RCC 7860 (cell line): Measurements from ENCODE around the gene ADAM33.

Source experiments
- DNase-seq: peaks from one replicate; pipeline ENCODE4 v3.0.0-alpha.2; 2015; ENCODE audit warnings: low spot score
- FAIRE-seq: peaks from 2 replicates; lab custom pipeline; 2012; peaks lifted over from hg19 to GRCh38; lab: Jason Lieb, UNC

Gene ADAM33

DNA sequence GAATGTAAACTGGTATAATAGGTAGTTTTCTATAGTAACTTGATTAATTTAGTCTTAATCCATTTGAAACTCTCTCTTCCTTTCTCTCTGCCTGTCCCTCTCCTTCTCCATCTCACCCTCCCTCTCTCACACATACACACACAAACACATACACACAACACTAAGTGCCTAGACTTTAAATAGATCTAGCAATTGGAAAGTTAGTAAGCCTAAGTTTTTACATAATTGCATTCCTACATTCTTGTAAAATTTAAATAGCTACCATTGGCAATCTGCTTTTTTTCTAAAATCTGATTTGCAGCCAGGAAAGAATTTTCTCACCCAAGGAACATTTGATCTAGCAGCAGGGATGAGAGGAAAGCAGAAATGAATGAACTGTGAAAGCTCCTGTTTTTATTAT lies 34.3 kb downstream of the ADAM33 start:
- no peak for DNase-seq
- no peak for FAIRE-seq

DNA sequence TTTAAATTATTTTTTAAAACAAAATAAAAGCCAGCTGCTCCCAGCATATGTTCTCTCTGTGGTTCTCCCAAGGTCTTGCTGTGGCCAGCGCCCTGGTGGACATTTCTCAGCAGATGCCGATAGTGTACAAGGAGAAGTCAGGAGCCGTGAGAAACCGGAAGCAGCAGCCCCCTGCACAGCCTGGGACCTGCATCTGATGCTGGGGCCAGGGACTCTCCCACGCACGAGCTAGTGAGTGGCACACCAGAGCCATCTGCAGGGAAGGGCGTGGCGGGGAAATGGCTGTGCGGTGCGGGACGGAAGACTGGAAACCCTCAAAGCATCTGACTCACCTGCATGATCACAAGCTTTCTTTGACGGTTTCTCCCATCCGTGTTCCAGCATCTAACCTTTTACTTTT lies 35.2 kb downstream of the ADAM33 start:
- FAIRE-seq, result no peak

DNA sequence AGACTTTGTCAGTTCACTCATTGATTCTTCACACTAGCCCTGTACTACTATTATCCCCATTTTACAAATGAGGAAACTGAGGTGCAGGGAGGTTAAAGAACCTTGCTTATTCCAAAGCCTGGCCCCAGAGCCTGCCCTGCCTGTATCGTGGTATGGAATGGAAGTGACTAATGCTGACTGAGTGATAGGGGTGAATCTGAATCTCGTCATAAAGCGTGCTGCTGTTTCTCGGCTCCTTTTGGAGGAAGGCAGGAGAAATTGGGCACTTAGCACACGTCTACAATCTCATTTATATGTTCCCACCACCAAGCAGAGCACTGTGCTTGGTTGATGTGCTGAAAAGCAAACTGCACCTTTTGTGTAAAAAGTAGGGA lies 35.8 kb downstream of the ADAM33 start:
- DNase-seq (no peak), FAIRE-seq (no peak)

More for the DNA sequence above, 35.2 kb downstream of the ADAM33 start:
- DNase-seq, result no peak

DNA sequence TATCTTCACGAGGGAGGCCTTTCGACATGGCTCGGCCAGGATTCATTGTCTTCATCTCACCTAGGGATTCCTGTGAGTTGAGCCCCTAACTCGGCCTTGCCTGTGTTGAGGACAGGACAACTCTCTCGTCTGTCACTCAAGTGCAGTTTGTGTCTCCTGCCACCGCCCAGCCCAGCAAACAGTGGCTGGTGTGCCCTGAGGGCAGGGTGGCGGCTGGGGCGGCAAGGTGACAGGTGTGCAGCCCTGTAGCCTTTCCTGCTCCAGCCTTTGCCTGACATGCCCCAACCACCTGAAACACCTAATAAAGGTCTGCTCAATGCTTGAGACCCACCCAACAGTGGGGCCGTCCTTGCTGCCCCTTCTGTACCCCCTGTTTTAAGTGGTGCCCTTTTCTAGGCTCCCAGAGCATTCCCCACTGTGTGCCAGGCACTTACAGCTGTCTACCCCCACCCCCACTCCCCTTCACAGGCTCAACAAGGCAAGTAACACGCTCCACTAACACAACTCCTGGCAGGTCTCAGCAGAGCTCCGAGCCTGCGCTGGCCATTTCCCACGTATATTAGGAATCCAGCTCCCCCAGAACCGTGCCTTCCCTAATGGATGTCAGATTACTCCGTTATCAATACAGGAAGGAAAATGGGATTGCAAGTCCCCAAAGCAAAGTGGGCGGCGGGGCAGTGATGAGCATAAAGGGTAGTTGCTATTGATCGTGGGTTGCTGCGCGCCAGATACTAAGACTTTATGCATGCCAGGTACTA lies 36.3 kb downstream of the ADAM33 start:
- no peak for FAIRE-seq

DNA sequence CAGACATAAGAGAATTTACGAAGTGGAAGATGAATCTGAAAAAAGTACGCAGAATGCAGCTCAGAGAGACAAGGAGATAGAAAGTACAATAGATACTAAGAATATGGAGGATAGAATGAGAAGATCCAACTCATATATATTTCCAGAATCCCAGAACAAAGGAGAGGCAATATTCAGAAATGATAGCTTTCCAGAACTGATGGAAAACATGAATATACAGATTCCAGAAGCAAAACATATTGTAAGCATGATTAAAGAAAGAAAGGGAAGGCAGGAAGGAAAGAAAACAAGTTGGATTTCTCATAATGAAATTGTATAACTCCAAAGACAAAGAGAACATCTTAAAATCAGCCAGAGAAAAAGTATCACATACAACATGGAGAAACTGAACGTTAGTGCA lies 41.6 kb downstream of the ADAM33 start:
- FAIRE-seq (no peak), DNase-seq (no peak)

More for the DNA sequence above, 36.3 kb downstream of the ADAM33 start:
- DNase-seq, result no peak

DNA sequence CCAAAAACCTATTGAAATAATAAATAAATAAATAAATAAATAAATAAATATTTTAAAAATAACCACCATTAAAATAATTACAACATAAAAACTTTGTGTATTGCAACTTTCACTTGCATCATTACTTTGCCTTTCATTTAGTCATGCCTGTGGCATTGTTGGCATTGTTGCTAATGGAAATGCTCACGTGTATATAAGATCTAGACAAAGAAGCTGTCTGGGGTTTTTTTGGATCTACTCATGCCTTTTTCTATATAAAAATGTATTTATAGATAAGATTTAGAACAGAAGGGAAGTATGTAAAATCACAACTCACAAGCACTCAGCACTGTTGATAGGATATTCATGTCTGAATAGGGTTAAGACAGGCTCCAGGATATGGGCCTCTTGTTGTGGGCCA lies 46.5 kb downstream of the ADAM33 start:
- DNase-seq, result no peak

DNA sequence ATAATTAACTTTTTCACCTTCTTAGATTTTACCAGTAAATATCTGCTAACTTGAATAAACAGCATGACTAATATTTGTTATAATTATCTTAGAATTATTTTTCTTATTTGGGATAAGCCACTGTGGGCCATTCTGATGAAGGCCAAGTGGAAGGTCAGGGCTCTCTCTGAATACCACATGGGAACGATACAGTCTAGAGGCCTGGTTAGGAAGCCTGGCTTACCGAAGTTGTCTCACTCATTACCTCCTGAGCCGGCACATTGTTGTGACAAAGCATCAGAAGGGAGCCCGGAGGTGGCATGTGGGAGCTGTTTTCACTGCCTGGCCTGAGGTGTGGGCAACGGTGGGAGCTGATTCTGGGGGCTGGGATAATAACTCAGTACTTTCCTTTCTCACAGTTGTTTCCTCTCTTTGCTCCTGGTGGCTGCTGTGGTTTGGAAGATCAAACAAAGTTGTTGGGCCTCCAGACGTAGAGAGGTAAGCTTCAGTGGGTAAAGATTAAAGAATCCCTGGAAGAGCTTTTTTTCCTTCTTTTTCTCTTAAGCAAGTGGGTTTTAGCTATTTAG lies 47.8 kb downstream of the ADAM33 start:
- no peak for FAIRE-seq
- no peak for DNase-seq

More for the DNA sequence above, 46.5 kb downstream of the ADAM33 start:
- no peak for FAIRE-seq

DNA sequence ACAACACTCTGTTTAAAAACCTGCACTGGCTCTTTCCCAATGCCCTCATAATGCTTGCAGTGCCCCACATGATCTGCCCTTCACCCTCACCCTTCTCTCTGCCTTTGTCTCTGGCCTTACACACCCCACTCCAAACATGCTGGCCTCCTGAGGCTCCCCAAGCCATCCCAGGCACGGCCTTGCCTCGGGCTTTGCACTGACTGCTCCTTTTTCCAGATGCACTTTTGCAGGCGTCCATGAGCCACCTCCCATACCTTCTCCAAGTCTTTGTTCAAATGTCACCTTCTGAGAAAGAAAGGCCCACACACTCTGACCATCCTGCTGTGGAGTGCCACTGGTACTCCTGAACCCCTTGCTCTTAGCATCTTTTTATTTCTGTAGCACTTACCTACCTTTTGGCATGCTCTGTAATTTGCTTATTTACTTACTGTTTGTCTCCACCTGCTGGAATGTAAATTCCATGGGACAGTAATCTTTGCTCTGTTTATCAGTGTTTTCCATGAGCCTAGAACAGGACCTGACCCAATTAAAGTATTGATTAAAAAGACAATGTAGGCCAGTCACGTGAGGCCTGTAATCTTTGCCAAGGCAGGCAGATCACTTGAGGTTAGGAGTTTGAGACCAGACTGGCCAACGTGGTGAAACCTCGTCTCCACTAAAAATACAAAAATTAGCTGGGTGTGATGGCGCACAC lies 49.4 kb downstream of the ADAM33 start:
- FAIRE-seq (no peak), DNase-seq (no peak)

DNA sequence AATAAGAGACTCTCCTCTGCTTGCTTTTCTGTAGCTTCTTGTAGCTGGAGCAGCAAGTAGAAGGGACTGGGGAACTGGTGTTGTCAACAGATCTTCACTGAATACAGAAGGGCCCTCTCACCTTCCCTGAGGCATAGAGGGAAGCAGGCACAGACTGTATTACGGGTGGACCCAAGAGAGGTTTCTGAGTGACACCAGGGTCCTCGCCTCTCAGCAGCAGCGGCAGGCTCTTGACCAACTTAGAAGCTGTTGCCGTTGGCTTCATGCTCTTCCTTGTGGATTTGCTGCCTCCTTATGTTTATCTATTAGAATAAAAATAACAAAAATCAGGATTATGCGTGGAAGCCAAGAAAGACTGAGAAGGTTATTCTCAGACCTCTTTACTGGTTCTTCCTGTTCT lies 50.3 kb downstream of the ADAM33 start:
- no peak for DNase-seq
- no peak for FAIRE-seq

DNA sequence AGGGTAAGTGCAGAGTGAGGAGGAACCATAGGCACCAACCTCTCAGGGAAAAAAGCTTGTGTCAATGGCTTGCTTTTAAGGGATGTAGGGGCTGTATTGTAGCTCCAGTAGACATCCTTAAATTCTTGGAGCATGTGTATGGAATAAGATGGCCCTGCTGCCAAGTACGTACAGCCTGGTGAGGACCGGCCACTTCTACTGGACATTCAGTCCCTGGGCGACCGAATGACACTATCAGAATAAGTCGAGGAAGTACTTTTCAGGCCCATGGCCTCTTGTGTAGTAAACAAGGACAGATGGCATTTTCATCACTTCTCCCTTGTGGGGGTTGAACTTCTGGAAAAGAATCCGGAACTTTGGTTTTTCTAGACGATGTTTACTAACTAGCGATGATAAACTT lies 51.4 kb downstream of the ADAM33 start:
- FAIRE-seq, result no peak
- no peak for DNase-seq

DNA sequence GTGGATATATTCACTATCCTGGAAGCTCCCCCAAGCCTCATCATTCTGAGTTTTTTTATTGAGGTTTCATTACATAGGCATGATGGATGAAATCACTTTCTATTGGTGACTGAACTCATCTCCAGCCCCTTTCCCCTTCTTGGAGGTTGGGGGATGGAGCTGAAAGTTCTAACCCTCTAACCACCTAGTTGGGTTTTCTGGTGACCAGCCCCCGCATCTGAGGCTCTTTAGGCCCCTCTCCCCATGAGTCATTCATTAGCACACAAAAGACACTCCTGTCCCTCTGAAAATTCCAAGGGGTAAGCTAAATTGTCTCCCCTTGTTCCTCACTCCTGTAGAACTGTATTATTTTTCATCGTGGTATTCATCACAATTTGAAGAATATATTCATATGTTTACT lies 51.9 kb downstream of the ADAM33 start:
- FAIRE-seq (no peak), DNase-seq (no peak)

DNA sequence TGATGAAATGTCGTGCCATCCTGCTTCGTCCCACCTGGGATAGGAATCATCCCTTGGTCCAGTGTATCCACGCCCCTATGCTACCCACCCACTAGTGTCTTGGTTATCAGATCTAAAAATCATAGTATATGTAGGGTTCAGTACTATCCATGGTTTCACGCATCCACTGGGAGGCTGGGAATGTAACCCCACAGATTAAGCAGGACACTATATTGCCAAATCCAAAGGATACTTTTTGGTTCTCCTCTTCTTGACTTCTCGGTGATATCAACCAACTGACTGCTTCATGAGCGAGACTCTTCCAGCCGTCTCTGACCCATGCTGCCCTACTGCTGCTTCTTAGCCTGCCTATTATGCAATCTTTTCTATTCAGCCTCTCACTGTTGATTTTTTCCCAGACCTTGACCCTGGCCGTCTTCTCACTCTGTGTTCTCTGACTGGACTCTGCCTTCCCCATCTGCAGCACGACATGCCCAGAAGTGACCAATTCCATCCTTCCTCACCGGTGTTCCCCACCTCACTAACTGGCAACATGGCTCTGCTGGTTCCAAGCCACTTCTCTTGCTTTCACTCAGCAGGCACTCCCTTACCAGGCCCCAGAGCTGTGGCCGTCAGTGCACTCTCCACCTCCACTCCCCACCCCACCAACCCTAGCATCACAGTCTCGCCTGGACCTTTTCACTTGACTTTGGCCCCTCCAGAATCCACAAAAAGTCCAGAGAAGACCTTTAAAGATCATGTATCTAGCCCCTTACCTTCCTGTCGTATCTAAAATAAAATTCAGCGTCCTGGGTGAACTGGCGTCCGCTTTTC lies 53.1 kb downstream of the ADAM33 start:
- DNase-seq, result no peak
- FAIRE-seq, result no peak

DNA sequence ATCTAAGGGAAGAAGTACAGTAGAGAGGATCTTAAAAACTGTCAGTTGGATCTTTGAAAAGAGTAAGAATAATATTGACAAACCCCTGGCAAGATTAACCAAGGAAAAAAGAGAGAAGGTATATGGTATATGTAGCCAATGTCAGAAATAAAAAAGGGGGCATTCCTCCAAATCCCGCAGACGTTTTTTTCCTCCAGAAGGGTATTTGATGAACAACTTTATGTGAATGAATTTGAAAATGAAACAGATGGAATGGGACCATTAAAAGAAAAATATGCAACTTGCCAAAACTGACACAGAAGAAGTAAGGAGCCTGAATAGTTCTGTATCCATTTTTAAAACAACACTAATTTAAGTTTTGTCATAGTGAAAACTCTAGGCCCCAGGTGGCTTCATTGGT lies 54.3 kb downstream of the ADAM33 start:
- FAIRE-seq, result no peak

DNA sequence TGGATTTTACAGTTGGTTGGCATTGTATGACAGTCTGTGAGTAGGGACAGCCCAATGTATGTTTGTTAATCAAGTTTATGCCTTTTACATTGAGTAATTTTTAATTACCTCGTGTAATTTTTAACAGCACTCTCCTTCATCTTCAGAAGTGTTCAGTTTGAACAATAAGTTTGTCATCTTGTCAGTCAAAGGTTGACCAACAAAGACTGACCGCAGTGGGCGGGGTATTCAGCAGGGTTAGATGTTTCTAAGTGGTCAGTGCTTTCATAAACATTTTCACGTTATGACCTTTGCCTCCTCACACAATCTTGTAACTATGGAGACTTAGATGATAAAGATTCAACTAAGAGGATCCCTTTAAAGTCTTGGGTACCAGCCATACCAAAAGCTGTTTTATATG lies 59.4 kb downstream of the ADAM33 start:
- DNase-seq, result no peak
- no peak for FAIRE-seq

More for the DNA sequence above, 54.3 kb downstream of the ADAM33 start:
- DNase-seq, result no peak

DNA sequence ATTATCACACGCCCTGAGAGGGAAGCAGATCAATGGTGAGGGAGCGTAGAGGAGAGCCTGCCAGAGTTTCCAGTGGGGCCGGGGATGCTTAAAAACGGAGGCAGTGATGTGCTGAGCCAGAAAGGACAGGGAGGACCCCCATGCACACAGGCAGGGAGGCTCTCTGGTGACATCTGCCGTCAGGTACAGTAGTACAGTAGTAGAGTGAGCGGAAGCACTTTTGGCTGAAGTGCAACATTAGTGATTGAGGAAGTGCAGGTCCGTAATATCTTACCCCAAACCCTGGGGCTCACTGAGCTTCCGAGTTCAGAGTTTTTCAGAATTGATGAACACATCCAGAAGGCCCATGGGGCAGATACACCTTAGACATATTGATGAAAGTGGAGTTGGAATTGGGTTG lies 60.7 kb downstream of the ADAM33 start:
- no peak for DNase-seq
- FAIRE-seq, result no peak
